AG09309 (cell line): ENCODE measurements around the gene CDRT4.

ENCODE experiments used
- DNase-seq: peaks from one replicate; pipeline ENCODE4 v3.0.0-alpha.2; 2010; ENCODE audit warnings: low read depth
- H3K4me3 ChIP-seq: 2 replicates; pipeline ENCODE4 v1.5.1; 2011; ENCODE audit warnings: mild to moderate bottlenecking, low read depth, low read length, moderate library complexity; ENCODE audit not compliant: control insufficient read depth
- TF ChIP-seq, protein P1 (sequence below): IDR thresholded peaks from 2 replicates; pipeline ENCODE4 v1.5.1; 2011; ENCODE audit warnings: mild to moderate bottlenecking, low read depth, low read length, inconsistent platforms; ENCODE audit not compliant: insufficient read depth, control insufficient read depth; ENCODE audit errors: missing control alignments

Gene CDRT4

GRCh38 chr17:15465045-15465701 lies 2.2 kb downstream of the CDRT4 start:
- no peak overlapping the region for H3K4me3 ChIP-seq
- TF ChIP-seq, protein P1, sequence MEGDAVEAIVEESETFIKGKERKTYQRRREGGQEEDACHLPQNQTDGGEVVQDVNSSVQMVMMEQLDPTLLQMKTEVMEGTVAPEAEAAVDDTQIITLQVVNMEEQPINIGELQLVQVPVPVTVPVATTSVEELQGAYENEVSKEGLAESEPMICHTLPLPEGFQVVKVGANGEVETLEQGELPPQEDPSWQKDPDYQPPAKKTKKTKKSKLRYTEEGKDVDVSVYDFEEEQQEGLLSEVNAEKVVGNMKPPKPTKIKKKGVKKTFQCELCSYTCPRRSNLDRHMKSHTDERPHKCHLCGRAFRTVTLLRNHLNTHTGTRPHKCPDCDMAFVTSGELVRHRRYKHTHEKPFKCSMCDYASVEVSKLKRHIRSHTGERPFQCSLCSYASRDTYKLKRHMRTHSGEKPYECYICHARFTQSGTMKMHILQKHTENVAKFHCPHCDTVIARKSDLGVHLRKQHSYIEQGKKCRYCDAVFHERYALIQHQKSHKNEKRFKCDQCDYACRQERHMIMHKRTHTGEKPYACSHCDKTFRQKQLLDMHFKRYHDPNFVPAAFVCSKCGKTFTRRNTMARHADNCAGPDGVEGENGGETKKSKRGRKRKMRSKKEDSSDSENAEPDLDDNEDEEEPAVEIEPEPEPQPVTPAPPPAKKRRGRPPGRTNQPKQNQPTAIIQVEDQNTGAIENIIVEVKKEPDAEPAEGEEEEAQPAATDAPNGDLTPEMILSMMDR, result no peak
- no peak for DNase-seq

GRCh38 chr17:15464231-15464985 lies 3.0 kb downstream of the CDRT4 start:
- no peak for DNase-seq
- H3K4me3 ChIP-seq, result no peak overlapping the region
- TF ChIP-seq, protein P1, result no peak

- no peak overlapping the region for H3K4me3 ChIP-seq
- TF ChIP-seq, protein P1, result no peak
- peak; percentile 56 for DNase-seq
These were observed 4.2 kb downstream of the CDRT4 start for GRCh38 chr17:15462976-15463772.

DNA sequence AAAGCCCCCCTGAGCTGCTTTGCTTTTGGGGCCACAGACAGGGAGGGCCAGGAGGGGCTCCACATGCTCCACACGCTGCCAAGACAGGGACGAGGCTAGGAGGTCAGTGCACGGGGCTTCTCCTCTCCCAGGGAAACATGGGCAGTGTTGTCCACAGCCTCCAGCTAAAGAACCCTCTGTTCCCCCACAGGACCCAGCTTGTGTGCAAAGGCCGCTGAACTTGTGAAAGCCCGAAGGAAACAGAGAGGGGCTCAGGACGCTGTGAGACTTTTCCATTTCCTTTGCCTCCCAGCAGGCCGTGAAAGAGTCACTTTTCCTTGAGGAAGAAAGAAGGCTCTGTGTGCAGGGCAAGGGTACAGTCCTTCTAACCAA lies 9.7 kb downstream of the CDRT4 start:
- TF ChIP-seq, protein P1, result no peak
- DNase-seq, result no peak
- no peak overlapping the region for H3K4me3 ChIP-seq

DNA sequence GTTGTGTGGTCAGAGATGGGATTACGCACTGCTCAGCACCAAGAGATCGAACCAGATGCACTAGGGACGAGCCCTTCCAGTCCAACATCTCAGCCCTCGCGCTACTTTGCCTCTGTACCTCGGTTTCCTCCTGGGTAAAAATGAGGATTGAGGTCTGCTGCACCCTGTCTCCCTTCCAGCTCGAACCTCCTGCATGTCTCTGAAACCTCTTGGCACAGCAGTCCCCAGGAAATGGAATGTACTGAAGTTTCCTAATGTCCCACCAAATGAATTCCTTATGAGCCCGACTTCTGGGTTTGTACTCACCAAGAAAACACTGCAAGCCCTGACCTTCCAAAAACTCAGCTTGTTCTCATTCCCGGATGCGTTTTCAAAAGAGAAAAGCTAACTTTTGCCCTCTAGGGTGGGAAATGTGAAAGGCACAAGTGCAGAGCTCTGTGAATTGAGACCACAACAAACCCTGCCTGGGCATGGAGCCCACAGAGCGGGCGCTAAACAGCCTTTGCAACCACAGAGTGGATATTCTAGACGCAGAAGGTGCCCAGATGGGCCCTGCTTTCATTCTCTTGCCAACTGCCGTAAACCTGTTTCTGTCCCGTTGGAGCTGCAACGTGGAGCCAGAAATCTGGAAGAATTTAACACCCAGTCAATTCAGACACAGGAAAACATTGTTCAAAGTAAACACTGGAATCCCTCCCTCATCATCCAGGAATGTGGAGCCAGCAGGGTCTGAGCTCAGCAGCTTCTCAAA lies 10.3 kb downstream of the CDRT4 start:
- peak; percentile 88 for DNase-seq
- TF ChIP-seq, protein P1, result peak; percentile 60

GRCh38 chr17:15456496-15456895 lies 10.9 kb downstream of the CDRT4 start:
- no peak for DNase-seq
- TF ChIP-seq, protein P1, result no peak

More for the DNA sequence above, 10.3 kb downstream of the CDRT4 start:
- no peak overlapping the region for H3K4me3 ChIP-seq

More at GRCh38 chr17:15456496-15456895, 10.9 kb downstream of the CDRT4 start:
- H3K4me3 ChIP-seq, result no peak overlapping the region
